ENCODE results near the gene ESPN. TPM values are rescaled to one million over a fixed set of nuclear protein-coding genes. Genes with fewer than 3 reads are reported as not detected.
"Not testable (repeated sequence)": the region's sequence is repeated elsewhere in the genome, so short reads cannot be mapped to it uniquely, and the experiment has no call there.

ESPN gene
- total RNA-seq, 2 donors from 2014 or later, result 4.1 to 10.5 TPM

- no peak overlapping the region for H3K27ac Mint-ChIP-seq
- no peak overlapping the region for H3K9ac ChIP-seq (ENCODE audit: extremely low read depth, low read length, poor library complexity, severe bottlenecking)
- peaks cover 12% of the 10 kb centered on the region for H3K27me3 ChIP-seq (ENCODE audit: control insufficient read depth, insufficient read depth, low read length, poor library complexity, severe bottlenecking)
- peaks cover 47% of the 10 kb centered on the region for H3K27me3 Mint-ChIP-seq (ENCODE audit: insufficient read depth)
- H3K36me3 ChIP-seq (ENCODE audit: control insufficient read depth, insufficient read depth, low read length), result no peaks in the 10 kb centered on the region
- no peak overlapping the region for H3K27ac ChIP-seq (ENCODE audit: low read depth, low read length)
- no peaks in the 10 kb centered on the region for H3K36me3 Mint-ChIP-seq (ENCODE audit: low read depth)
- peaks cover 1% of the 10 kb centered on the region for H3K4me1 Mint-ChIP-seq
- no peak for TF ChIP-seq CTCF (conservative IDR thresholded peaks at IDR 0.05)
- no peak overlapping the region for H3K4me3 ChIP-seq (ENCODE audit: low read length)
- DNase-seq, result no peak
- H3K4me3 Mint-ChIP-seq, result no peak overlapping the region
- no peaks in the 10 kb centered on the region for H3K9me3 Mint-ChIP-seq
- 92% methylated on average over 5 of the region's 5 CpGs; no CpG with 5 or more reads in 1 of the 2 experiments for WGBS, 2 experiments (ENCODE audit: insufficient coverage in 1 of 2, insufficient read length in 1 of 2)
- H3K9me3 ChIP-seq (ENCODE audit: control insufficient read depth, low read length), result no peaks in the 10 kb centered on the region
- no peaks in the 10 kb centered on the region for H3K4me1 ChIP-seq (ENCODE audit: control insufficient read depth, insufficient read depth, low read length)
Measured at GRCh38 chr1:6434186-6434585, 9.6 kb downstream of the ESPN start.

GRCh38 chr1:6435129-6435528 is 10.6 kb downstream of the ESPN start:
- TF ChIP-seq CTCF (conservative IDR thresholded peaks at IDR 0.05), result no peak
- Mint-ChIP-seq H3K4me3 (no peak overlapping the region), H3K27ac (no peak overlapping the region), H3K4me1 (peaks cover 1% of the 10 kb centered on the region), H3K9me3 (no peaks in the 10 kb centered on the region), H3K27me3 (ENCODE audit: insufficient read depth) (peaks cover 50% of the 10 kb centered on the region), H3K36me3 (ENCODE audit: low read depth) (no peaks in the 10 kb centered on the region)
- Histone ChIP-seq H3K4me1 (ENCODE audit: control insufficient read depth, insufficient read depth, low read length) (no peaks in the 10 kb centered on the region), H3K27me3 (ENCODE audit: control insufficient read depth, insufficient read depth, low read length, poor library complexity, severe bottlenecking) (peaks cover 19% of the 10 kb centered on the region), H3K9ac (ENCODE audit: extremely low read depth, low read length, poor library complexity, severe bottlenecking) (no peak overlapping the region), H3K4me3 (ENCODE audit: low read length) (no peak overlapping the region), H3K27ac (ENCODE audit: low read depth, low read length) (no peak overlapping the region), H3K9me3 (ENCODE audit: control insufficient read depth, low read length) (no peaks in the 10 kb centered on the region), H3K36me3 (ENCODE audit: control insufficient read depth, insufficient read depth, low read length) (no peaks in the 10 kb centered on the region)
- no peak for DNase-seq
- 88 to 91% methylated on average over 6 to 15 of the region's 15 CpGs for WGBS, 2 experiments (ENCODE audit: insufficient coverage in 1 of 2, insufficient read length in 1 of 2)

- Histone ChIP-seq H3K27me3 (ENCODE audit: control insufficient read depth, insufficient read depth, low read length, poor library complexity, severe bottlenecking) (peaks cover 16% of the 10 kb centered on the region), H3K4me3 (ENCODE audit: low read length) (no peak overlapping the region), H3K9me3 (ENCODE audit: control insufficient read depth, low read length) (no peaks in the 10 kb centered on the region), H3K9ac (ENCODE audit: extremely low read depth, low read length, poor library complexity, severe bottlenecking) (no peak overlapping the region), H3K36me3 (ENCODE audit: control insufficient read depth, insufficient read depth, low read length) (no peaks in the 10 kb centered on the region), H3K27ac (ENCODE audit: low read depth, low read length) (no peak overlapping the region), H3K4me1 (ENCODE audit: control insufficient read depth, insufficient read depth, low read length) (no peaks in the 10 kb centered on the region)
- DNase-seq, result no peak
- Mint-ChIP-seq H3K27ac (no peak overlapping the region), H3K4me3 (no peak overlapping the region), H3K27me3 (ENCODE audit: insufficient read depth) (peaks cover 45% of the 10 kb centered on the region), H3K36me3 (ENCODE audit: low read depth) (no peaks in the 10 kb centered on the region), H3K4me1 (peaks cover 1% of the 10 kb centered on the region), H3K9me3 (no peaks in the 10 kb centered on the region)
- TF ChIP-seq CTCF (conservative IDR thresholded peaks at IDR 0.05), result no peak
- 83 to 100% methylated on average over 1 to 3 of the region's 3 CpGs for WGBS, 2 experiments (ENCODE audit: insufficient coverage in 1 of 2, insufficient read length in 1 of 2)
Measured at GRCh38 chr1:6435547-6435946, 11.0 kb downstream of the ESPN start.

GRCh38 chr1:6436277-6436676 is 11.7 kb downstream of the ESPN start:
- not testable (repeated sequence) for H3K4me1 ChIP-seq (ENCODE audit: control insufficient read depth, insufficient read depth, low read length); H3K36me3 ChIP-seq (ENCODE audit: control insufficient read depth, insufficient read depth, low read length); H3K4me3 ChIP-seq (ENCODE audit: low read length); H3K27ac ChIP-seq (ENCODE audit: low read depth, low read length); H3K9ac ChIP-seq (ENCODE audit: extremely low read depth, low read length, poor library complexity, severe bottlenecking); H3K4me1 Mint-ChIP-seq; H3K4me3 Mint-ChIP-seq; H3K9me3 ChIP-seq (ENCODE audit: control insufficient read depth, low read length); H3K36me3 Mint-ChIP-seq (ENCODE audit: low read depth); DNase-seq; H3K27ac Mint-ChIP-seq; H3K9me3 Mint-ChIP-seq
- 93% methylated on average over 3 of the region's 3 CpGs; no CpG with 5 or more reads in 1 of the 2 experiments for WGBS, 2 experiments (ENCODE audit: insufficient coverage in 1 of 2, insufficient read length in 1 of 2)
- H3K27me3 ChIP-seq (ENCODE audit: control insufficient read depth, insufficient read depth, low read length, poor library complexity, severe bottlenecking), result peaks cover 19% of the 10 kb centered on the region
- H3K27me3 Mint-ChIP-seq (ENCODE audit: insufficient read depth), result peaks cover 48% of the 10 kb centered on the region
